ENCODE data around the gene ING5.

DNA sequence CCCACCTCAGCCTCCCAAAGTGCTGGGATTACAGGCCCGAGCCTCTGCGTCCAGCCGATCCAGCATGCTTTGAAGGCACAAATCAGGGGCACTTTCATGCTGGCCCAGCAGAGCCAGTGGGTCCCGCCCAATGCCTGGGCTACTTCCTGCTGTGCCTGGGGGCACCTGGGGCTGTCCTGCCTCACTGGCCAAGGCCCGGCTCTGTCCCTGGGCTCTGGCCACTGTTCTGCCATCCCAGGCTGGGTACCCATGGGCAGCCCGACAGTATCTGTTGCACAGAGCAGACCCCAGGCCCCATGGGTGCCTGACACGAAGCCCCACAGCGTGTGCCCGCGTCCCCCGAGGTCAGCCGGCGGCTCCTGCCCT, 68.0 kb downstream of the ING5 start:
- TF ChIP-seq, protein P1, sequence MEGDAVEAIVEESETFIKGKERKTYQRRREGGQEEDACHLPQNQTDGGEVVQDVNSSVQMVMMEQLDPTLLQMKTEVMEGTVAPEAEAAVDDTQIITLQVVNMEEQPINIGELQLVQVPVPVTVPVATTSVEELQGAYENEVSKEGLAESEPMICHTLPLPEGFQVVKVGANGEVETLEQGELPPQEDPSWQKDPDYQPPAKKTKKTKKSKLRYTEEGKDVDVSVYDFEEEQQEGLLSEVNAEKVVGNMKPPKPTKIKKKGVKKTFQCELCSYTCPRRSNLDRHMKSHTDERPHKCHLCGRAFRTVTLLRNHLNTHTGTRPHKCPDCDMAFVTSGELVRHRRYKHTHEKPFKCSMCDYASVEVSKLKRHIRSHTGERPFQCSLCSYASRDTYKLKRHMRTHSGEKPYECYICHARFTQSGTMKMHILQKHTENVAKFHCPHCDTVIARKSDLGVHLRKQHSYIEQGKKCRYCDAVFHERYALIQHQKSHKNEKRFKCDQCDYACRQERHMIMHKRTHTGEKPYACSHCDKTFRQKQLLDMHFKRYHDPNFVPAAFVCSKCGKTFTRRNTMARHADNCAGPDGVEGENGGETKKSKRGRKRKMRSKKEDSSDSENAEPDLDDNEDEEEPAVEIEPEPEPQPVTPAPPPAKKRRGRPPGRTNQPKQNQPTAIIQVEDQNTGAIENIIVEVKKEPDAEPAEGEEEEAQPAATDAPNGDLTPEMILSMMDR (IDR thresholded peaks at IDR 0.05): no peak
- no peak for TF ChIP-seq POLR2A (IDR thresholded peaks at IDR 0.05)
- TF ChIP-seq POLR2AphosphoS5 (IDR thresholded peaks at IDR 0.05): no peak
- no peak for TF ChIP-seq EP300 (IDR thresholded peaks at IDR 0.05)
